Heart right ventricle (tissue), 16 donors: ENCODE data around the gene CRYBG3. TPM values are rescaled to one million over a fixed set of nuclear protein-coding genes. Genes with fewer than 3 reads are reported as not detected.
"Not testable (repeated sequence)": the region's sequence is repeated elsewhere in the genome, so short reads cannot be mapped to it uniquely, and the experiment has no call there.

Source experiments
- ATAC-seq, 8 donors: fragments of 200-7000 bp; cut with Tn5 transposase; one replicate each; pipeline ENCODE4 v1.9.1; 2020; ENCODE audit warnings: mild to moderate bottlenecking in 8 of 8, moderate library complexity in 8 of 8, moderate number of reproducible peaks in 1 of 8
- DNase-seq, 2 donors: peaks; one replicate each; pipeline ENCODE4 v3.0.0-alpha.2; 2020
- H3K27ac ChIP-seq, 10 donors: fragments of 200-600 bp; sonication (generic) in 2 of 10; one replicate each; pipeline versions ENCODE4 v1.5.0 to v1.8.0; 2020 to 2022; ENCODE audit warnings: mild to moderate bottlenecking in 3 of 10
- H3K27me3 ChIP-seq, 7 donors: fragments of 200-600 bp; one replicate each; pipeline ENCODE4 v1.8.0; 2021 to 2022; ENCODE audit warnings: mild to moderate bottlenecking in 2 of 7
- H3K36me3 ChIP-seq, 9 donors: fragments of 200-600 bp; sonication (generic) in 1 of 9; one replicate each; pipeline versions ENCODE4 v1.5.0 to v1.8.0; 2020 to 2022; ENCODE audit warnings: mild to moderate bottlenecking in 2 of 9
- H3K4me1 ChIP-seq, 9 donors: fragments of 200-600 bp; sonication (generic) in 1 of 9; one replicate each; pipeline versions ENCODE4 v1.5.0 to v1.8.0; 2020 to 2022; ENCODE audit warnings: mild to moderate bottlenecking in 4 of 9
- H3K4me3 ChIP-seq, 10 donors: fragments of 200-600 bp; sonication (generic) in 2 of 10; one replicate each; pipeline versions ENCODE4 v1.5.0 to v1.8.0; 2020 to 2022; ENCODE audit warnings: mild to moderate bottlenecking in 7 of 10, moderate library complexity in 2 of 10
- H3K9me3 ChIP-seq, 11 donors: fragments of 200-600 bp in 10 of 11; sonication (generic) in 2 of 11; one replicate each; pipeline versions ENCODE4 v1.5.0 to v1.8.0; 2013 to 2022; ENCODE audit warnings: mild to moderate bottlenecking in 2 of 11, control low read depth in 1 of 11, moderate library complexity in 1 of 11
- WGBS, 2 donors: extraction: QIAGEN DNeasy Blood & Tissue Kit; methylation state at CpG; one replicate each; pipeline ENCODE4 v1.1.7; 2013; ENCODE audit warnings: inconsistent platforms in 1 of 2; 5-methylcytosine and 5-hydroxymethylcytosine counted together
- intact Hi-C, 10 donors: fragments of 100-400 bp; cut with DNase I; formaldehyde crosslinking; loops; one replicate each; pipeline versions ENCODE4 v1.11.1 to v1.14.2; 2022
- polyA plus RNA-seq, 2 donors: library from polyadenylated mRNA; stranded (reverse); fragments of 200-250 nt; gene quantifications; one replicate each; pipeline ENCODE4 v1.2.3, GENCODE V29; 2013
- total RNA-seq, 10 donors: library from RNA; stranded (reverse); fragmentation: NEBNext Ultra II Directional in 3 of 10; extraction: Animal tissue kit (Norgen Biotek cat#: 25700) in 3 of 10; gene quantifications; one replicate each; pipeline versions ENCODE4 v1.2.1 to v1.2.4, GENCODE V29; 2021 to 2023
- TF ChIP-seq, protein P1 (sequence below), 9 donors: fragments of 200-600 bp; sonication (generic) in 2 of 9; IDR thresholded peaks; one replicate each; pipeline versions ENCODE4 v1.5.0 to v1.8.0; 2021 to 2022; ENCODE audit warnings: antibody characterized with exemption in 9 of 9, mild to moderate bottlenecking in 5 of 9, moderate library complexity in 1 of 9
- donor health status: Arrhythmogenic right ventricular cardiomyopathy.
- donor health status: ischemic (EF 13 %, LVEDD 7.1; RV severe dilation, severe dysfunction).
- donor health status: healthy with polysubstance abuse.
- donor health status: DM: no; HTN: yes; CAD: no.
- donor health status: DM: no; HTN: no; CAD: no.
- donor health status: ischemic (EF 25% LVEDD 6.9; RV normal size, moderate dysfunction).
- donor health status: ischemic (EF 25% LVEDD 5.7; RV mildly dilated, moderate dysfunction).
- donor health status: healthy.
- donor health status: DM: yes; HTN: yes; CAD: no.
- donor health status: Ischemic cardiomyopathy.
- donor health status: ischemic (EF 35%, LVEDD 5.7; RV mildly dilated, moderate dysfunction).
- donor health status: nonischemic (EF 11% LVEDD 7.7; RV severe dilation, severe dysfunction).
- donor health status: DM: yes; HTN: yes; CAD: no.
- donor health status: PGD.
- donor health status: ischemic (EF 29% LVEDD 5.4; RV normal size, mild dysfunction).
- donor health status: nonischemic (EF 23%, LVEDD 6.1; RV moderate dilation, normal function).

The CRYBG3 gene
- total and polyA plus RNA-seq, 12 donors, result 8.0 to 39.2 (median 25.5) TPM

DNA sequence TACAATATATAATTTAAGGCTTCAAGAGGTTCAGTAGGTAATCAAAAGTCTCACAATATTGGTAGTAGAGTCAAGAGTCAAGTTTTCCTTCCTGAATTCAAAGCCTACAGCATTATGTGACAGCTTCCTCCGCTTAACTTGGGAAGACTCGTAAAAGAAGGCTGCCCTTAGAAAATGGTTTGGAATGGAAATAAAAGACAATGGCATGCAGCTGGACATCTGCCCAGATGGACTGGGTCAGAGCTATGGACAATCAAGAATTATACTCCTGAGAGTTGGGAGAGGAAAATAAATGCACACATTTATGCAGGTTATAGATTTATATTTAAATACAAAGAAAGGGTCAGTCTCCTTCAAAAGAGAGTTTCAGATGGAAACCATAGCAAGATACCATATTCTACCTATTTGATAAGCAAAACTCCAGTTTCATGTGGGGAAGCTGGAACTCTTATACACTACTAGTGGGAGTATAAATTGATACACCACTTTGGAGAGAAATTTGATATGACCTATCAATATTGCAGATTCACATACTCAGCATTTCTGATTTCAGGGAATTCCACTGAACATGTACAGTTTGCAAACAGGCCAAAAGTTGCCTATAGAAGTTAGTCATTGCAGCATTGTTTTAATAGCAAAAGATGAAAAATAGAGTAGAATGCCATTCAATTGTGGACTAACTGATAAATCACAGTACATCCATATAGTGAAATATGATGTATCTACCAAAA is 6.1 kb downstream of the CRYBG3 start:
- Histone ChIP-seq H3K4me3 (no peak overlapping the region), H3K27me3 (no peaks in the 10 kb centered on the region), H3K36me3 (no peaks in the 10 kb centered on the region), H3K9me3 (no peaks in the 10 kb centered on the region), H3K4me1 (peaks cover 4 to 78% (median 61%) of the 10 kb centered on the region in 9 donors), H3K27ac (peak overlapping the region in 1 of 10 donors; percentile 27)
- ATAC-seq, result no peak
- intact Hi-C loops, result loop anchor here in 3 of 10 donors (5.0 to 10.0 kb wide), 4 partner anchors 34 to 147 kb away; partner anchors contain the start of gene RIOX2 (in 1 of the 3)
- DNase-seq, result no peak
- WGBS, 2 donors, result 45 to 60% methylated on average over 2 of the region's 2 CpGs
- TF ChIP-seq, protein P1, sequence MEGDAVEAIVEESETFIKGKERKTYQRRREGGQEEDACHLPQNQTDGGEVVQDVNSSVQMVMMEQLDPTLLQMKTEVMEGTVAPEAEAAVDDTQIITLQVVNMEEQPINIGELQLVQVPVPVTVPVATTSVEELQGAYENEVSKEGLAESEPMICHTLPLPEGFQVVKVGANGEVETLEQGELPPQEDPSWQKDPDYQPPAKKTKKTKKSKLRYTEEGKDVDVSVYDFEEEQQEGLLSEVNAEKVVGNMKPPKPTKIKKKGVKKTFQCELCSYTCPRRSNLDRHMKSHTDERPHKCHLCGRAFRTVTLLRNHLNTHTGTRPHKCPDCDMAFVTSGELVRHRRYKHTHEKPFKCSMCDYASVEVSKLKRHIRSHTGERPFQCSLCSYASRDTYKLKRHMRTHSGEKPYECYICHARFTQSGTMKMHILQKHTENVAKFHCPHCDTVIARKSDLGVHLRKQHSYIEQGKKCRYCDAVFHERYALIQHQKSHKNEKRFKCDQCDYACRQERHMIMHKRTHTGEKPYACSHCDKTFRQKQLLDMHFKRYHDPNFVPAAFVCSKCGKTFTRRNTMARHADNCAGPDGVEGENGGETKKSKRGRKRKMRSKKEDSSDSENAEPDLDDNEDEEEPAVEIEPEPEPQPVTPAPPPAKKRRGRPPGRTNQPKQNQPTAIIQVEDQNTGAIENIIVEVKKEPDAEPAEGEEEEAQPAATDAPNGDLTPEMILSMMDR (IDR thresholded peaks at IDR 0.05), result no peak

DNA sequence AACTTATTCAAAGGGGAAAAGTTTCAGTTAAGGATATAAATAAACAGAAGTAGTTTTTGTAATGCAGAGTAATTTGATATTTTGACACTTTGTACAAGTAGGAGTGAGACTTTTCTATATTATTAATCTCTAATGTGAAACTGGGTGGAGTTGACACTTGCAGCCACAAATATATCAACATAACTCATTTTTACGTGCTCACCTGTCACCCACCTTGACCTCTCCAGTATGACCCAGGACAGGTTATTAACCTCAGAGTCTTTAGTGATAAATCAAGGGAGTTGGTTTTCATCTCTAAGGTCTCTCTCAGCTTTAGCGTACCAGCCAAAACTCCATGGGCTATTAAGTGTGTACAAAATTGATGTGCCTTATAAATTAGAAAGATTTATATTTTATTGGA is 7.4 kb downstream of the CRYBG3 start:
- 89 to 91% methylated on average over 2 of the region's 2 CpGs for WGBS, 2 donors
- H3K4me1 ChIP-seq, result peaks cover 4 to 73% (median 54%) of the 10 kb centered on the region in 9 donors
- intact Hi-C loops, result loop anchor here in 3 of 10 donors (5.0 to 10.0 kb wide), 4 partner anchors 33 to 146 kb away; partner anchors contain the start of gene RIOX2 (in 1 of the 3)
- TF ChIP-seq, protein P1 (IDR thresholded peaks at IDR 0.05), result no peak
- no peaks in the 10 kb centered on the region for H3K27me3 ChIP-seq
- DNase-seq, result no peak
- H3K36me3 ChIP-seq, result no peaks in the 10 kb centered on the region
- H3K4me3 ChIP-seq, result no peak overlapping the region
- H3K27ac ChIP-seq, result no peak overlapping the region
- peaks cover 0 to 3% (median 0%) of the 10 kb centered on the region in 11 donors for H3K9me3 ChIP-seq
- no peak for ATAC-seq

DNA sequence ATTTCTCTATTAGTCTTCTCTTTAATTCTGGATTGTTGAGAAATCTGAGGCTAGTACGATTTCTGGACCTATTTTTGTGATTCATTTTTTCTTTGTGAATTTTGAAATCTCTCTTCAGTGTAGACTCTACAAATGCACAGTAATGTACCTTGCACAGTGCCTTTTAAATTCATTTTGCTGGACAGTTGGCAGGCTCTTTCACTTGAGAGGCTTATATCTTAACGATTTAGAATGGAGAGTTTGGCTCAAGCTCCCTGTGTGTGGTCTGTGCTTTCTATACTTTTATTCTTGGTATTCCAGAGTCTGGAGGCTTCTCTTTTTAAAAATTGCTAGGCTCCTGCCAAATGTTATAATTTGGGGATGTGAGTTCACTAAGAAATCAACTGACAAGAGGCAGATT is 8.8 kb downstream of the CRYBG3 start:
- peaks cover 4 to 68% (median 40%) of the 10 kb centered on the region in 9 donors for H3K4me1 ChIP-seq
- H3K36me3 ChIP-seq, result no peaks in the 10 kb centered on the region
- DNase-seq, result no peak
- no peak overlapping the region for H3K4me3 ChIP-seq
- intact Hi-C loops, result no loop called here
- H3K27me3 ChIP-seq, result no peaks in the 10 kb centered on the region
- peak in 2 of 8 donors; percentile 58 to 70 for ATAC-seq
- H3K27ac ChIP-seq, result no peak overlapping the region
- WGBS, 2 donors, result 34 to 38% methylated on average over 2 of the region's 2 CpGs
- H3K9me3 ChIP-seq, result peaks cover 0 to 3% (median 0%) of the 10 kb centered on the region in 11 donors
- TF ChIP-seq, protein P1 (IDR thresholded peaks at IDR 0.05), result no peak

DNA sequence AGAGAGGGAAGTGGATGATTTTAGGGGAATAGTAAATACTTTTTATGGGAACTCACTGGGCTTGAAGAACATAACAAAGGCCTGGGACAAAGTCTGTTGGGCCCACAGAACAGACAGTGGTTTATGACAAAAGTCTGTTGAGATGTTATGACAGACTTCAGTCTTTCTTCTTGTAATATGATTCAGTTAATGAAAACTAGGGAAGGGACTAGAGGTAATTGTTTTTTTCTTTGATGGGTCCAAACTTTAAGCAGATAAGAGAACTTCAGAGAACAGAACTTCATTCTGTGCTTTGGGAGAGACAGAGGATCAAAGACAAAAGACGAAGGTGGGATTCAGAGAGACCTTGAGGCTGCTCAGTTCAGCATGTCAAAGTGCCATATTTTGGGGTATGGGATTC is 9.3 kb downstream of the CRYBG3 start:
- no peak for ATAC-seq
- TF ChIP-seq, protein P1 (IDR thresholded peaks at IDR 0.05), result no peak

DNA sequence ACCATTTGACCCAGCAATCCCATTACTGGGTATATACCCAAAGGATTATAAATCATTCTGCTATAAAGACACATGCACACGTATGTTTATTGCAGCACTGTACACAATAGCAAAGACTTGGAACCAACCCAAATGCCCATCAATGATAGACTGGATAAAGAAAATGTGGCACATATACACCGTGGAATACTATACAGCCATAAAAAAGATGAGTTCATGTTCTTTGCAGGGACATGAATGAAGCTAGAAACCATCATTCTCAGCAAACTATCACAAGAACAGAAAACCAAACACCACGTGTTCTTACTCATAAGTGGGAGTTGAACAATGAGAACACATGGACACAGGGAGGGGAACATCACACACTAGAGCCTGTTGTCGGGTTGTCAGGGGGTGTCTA is 11.4 kb downstream of the CRYBG3 start:
- DNase-seq, H3K27ac ChIP-seq, H3K4me3 ChIP-seq, H3K36me3 ChIP-seq, H3K9me3 ChIP-seq, H3K27me3 ChIP-seq, intact Hi-C loops, ATAC-seq: not testable (repeated sequence)
- H3K4me1 ChIP-seq, result peaks cover 0 to 60% (median 19%) of the 10 kb centered on the region in 9 donors
- WGBS, 2 donors, result 96 to 97% methylated on average over 4 of the region's 4 CpGs

More for the DNA sequence above, 9.3 kb downstream of the CRYBG3 start:
- peaks cover 0 to 3% (median 0%) of the 10 kb centered on the region in 11 donors for H3K9me3 ChIP-seq
- 88% methylated on average over 1 of the region's 1 CpG for WGBS, 2 donors
- H3K4me3 ChIP-seq, result no peak overlapping the region
- H3K4me1 ChIP-seq, result peaks cover 4 to 66% (median 37%) of the 10 kb centered on the region in 9 donors
- no peaks in the 10 kb centered on the region for H3K27me3 ChIP-seq
- no peak for DNase-seq
- no peaks in the 10 kb centered on the region for H3K36me3 ChIP-seq
- intact Hi-C loops, result no loop called here
- no peak overlapping the region for H3K27ac ChIP-seq
